ENCODE data around the gene PSME2. TPM values are rescaled to one million over a fixed set of nuclear protein-coding genes. Genes with fewer than 3 reads are reported as not detected.

PSME2 gene
- total and polyA plus RNA-seq, 10 of the 15 experiments (the other 5 are each of a cell fraction or from before 2014, with no cell fraction given), result 510 to 3,542 (median 913) TPM

- Histone ChIP-seq H3K4me1 (ENCODE audit: control insufficient read depth, insufficient read depth, low read length) (peaks cover 24% of the 10 kb centered on the region), H3K27ac (ENCODE audit: control insufficient read depth, insufficient read depth) (peak overlapping the region; percentile 78), H3K9ac (ENCODE audit: control insufficient read depth, insufficient read depth, low read length) (no peak overlapping the region; the same call in 1 of the 2 replicates), H3K27me3 (replicated peaks in 1 of 2; ENCODE audit: control insufficient read depth in 2 of 2, insufficient read depth in 2 of 2, low read length in 1 of 2) (no peaks in the 10 kb centered on the region), H2AFZ (ENCODE audit: control insufficient read depth, low read depth, low read length) (no peak overlapping the region), H3K4me3 (no peak overlapping the region), H3K79me2 (ENCODE audit: control insufficient read depth, insufficient read depth, low read length) (no peaks in the 10 kb centered on the region), H3K9me3 (replicated peaks; ENCODE audit: control insufficient read depth, insufficient read depth, low read length) (no peaks in the 10 kb centered on the region), H3K4me2 (ENCODE audit: control insufficient read depth, insufficient read depth) (peak overlapping the region; percentile 46; the same call in 1 of the 2 replicates), H4K20me1 (ENCODE audit: control insufficient read depth, insufficient read depth) (no peaks in the 10 kb centered on the region), H3K36me3 (ENCODE audit: control insufficient read depth in 2 of 2, insufficient read depth in 2 of 2, low read length in 1 of 2) (peaks cover 13 to 18% of the 10 kb centered on the region in 2 experiments)
- WGBS (ENCODE audit: insufficient coverage, insufficient replicate concordance, low lambda C conversion rate, missing lambda C conversion rate), result 98% methylated on average over 8 of the region's 8 CpGs
- ChIA-PET SMC1A (ENCODE audit: uncharacterized antibody, unreplicated experiment) (interaction anchor here (1.2 to 6.1 kb wide), 5 partner anchors 7 to 39 kb away, joined by 4 to 47 read pairs (median 7); partner anchors contain the start of genes DCAF11, IRF9 and NRL), RAD21 (ENCODE audit: unreplicated experiment) (interaction anchor here (1.3 to 1.7 kb wide), 2 partner anchors 13 to 15 kb away, joined by 3 to 9 read pairs; partner anchors contain the start of gene PSME1), POLR2A (interaction anchor here (2.5 to 17.1 kb wide), 3 partner anchors 7 to 23 kb away, joined by 12 to 276 read pairs (median 52); partner anchors contain the start of genes DCAF11, EMC9, FITM1 and NRL), CTCF (interaction anchor here (0.7 kb wide), 1 partner anchor 8 kb away, joined by 5 read pairs; the partner anchor contains the start of genes DCAF11 and NRL)
- FAIRE-seq (no peak), DNase-seq (ENCODE audit: low read depth, low spot score) (no peak), ATAC-seq (no peak)
- no TSS peak for BruUV-seq (replicated peaks)
- in situ Hi-C loops (cut with MboI), result loop anchor here (25.0 kb wide), 1 partner anchor 811 kb away; the partner anchor contains the start of genes BCL2L2, PABPN1 and PPP1R3E
- intact Hi-C loops (cut with micrococcal nuclease; ENCODE audit: unreplicated experiment), result no loop called here
- TF ChIP-seq RBBP5 (conservative IDR thresholded peaks at IDR 0.05) (no peak), TBL1XR1 (IDR thresholded peaks at IDR 0.05; ENCODE audit: low read depth, low read length) (no peak), ZNF687 (IDR thresholded peaks at IDR 0.05) (no peak), FOXK2 (IDR thresholded peaks at IDR 0.05) (no peak), HDGF (IDR thresholded peaks at IDR 0.05) (no peak), MLLT1 (IDR thresholded peaks at IDR 0.05) (no peak), RELA (IDR thresholded peaks at IDR 0.05; ENCODE audit: borderline replicate concordance, partially characterized antibody) (no peak), TCF7 (IDR thresholded peaks at IDR 0.05; ENCODE audit: borderline replicate concordance) (no peak), ELK1 (IDR thresholded peaks at IDR 0.05; ENCODE audit: low read depth, low read length) (no peak), IRF4 (IDR thresholded peaks at IDR 0.05; ENCODE audit: low read depth, low read length) (no peak), POU2F2 (IDR thresholded peaks at IDR 0.05; ENCODE audit: borderline replicate concordance, low read depth, low read length) (no peak), SRF (IDR thresholded peaks at IDR 0.05; ENCODE audit: low read depth in 2 of 2, low read length in 2 of 2) (no peak), KDM1A (IDR thresholded peaks at IDR 0.05; ENCODE audit: borderline replicate concordance) (no peak), ZNF274 (IDR thresholded peaks at IDR 0.05; ENCODE audit: insufficient read depth, insufficient read length) (no peak), ATF2 (IDR thresholded peaks at IDR 0.05; ENCODE audit: low read length) (no peak)
Measured at GRCh38 chr14:24122898-24123297, 23.5 kb downstream of the PSME2 start.
